H1 (cell line): ENCODE measurements around the gene HMMR. TPM values are rescaled to one million over a fixed set of nuclear protein-coding genes. Genes with fewer than 3 reads are reported as not detected.

ENCODE experiments used
- SP1 ChIP-seq: IDR thresholded peaks from 2 replicates; pipeline ENCODE4 v1.6.1; 2011; ENCODE audit warnings: low read depth, low read length
- polyA plus RNA-seq, 7 experiments: library from polyadenylated mRNA; depleted of rRNA in 3 of 7; stranded (reverse) in 5 of 7; unstranded in 2 of 7; fragments of >200 nt in 5 of 7; fragments of 200-250 nt in 2 of 7; gene quantifications; 1 replicate in 5 of 7; 2 replicates in 1 of 7; 4 replicates in 1 of 7; pipeline versions ENCODE4 v1.2.1 to v1.2.3, GENCODE V29; 2011 to 2013; ENCODE audit warnings: missing spikeins in 2 of 7, mixed read lengths in 2 of 7
- total RNA-seq: library from RNA; stranded (reverse); fragmentation: NEBNext Ultra II Directional; extraction: Animal tissue kit (Norgen Biotek cat#: 25700); gene quantifications from 2 replicates; pipeline ENCODE4 v1.2.1, GENCODE V29; 2021

The HMMR gene
- total and polyA plus RNA-seq, 2 of the 8 experiments (the other 6 are each of a cell fraction or from before 2014, with no cell fraction given): 17.5 to 77.3 TPM

GRCh38 chr5:163534492-163535094, 74.2 kb downstream of the HMMR start (continued):
- peak; percentile 55; the same call in 1 of the 2 replicates for TF ChIP-seq SP1
